Small intestine (tissue), 7 donors: ENCODE results near the gene UPF1. TPM values are rescaled to one million over a fixed set of nuclear protein-coding genes. Genes with fewer than 3 reads are reported as not detected.

Source experiments
- DNase-seq, 2 donors: peaks; one replicate each; pipeline versions ENCODE4 v3.0.0 to v3.0.0-alpha.2; 2013
- FAIRE-seq: peaks from 2 replicates; lab custom pipeline; 2012; peaks lifted over from hg19 to GRCh38; lab: Jason Lieb, UNC
- H3K27ac ChIP-seq, 3 donors: one replicate each; pipeline ENCODE4 v1.5.1; 2013; ENCODE audit warnings: low read length in 2 of 3, mild to moderate bottlenecking in 2 of 3, control low read depth in 1 of 3, inconsistent platforms in 1 of 3, low read depth in 1 of 3, moderate library complexity in 1 of 3
- H3K27me3 ChIP-seq, 3 donors: one replicate each; pipeline ENCODE4 v1.6.1; 2013; ENCODE audit warnings: low read length in 3 of 3, inconsistent platforms in 1 of 3; ENCODE audit not compliant: control insufficient read depth in 3 of 3, insufficient read depth in 3 of 3
- H3K36me3 ChIP-seq, 3 donors: one replicate each; pipeline ENCODE4 v1.6.1; 2013; ENCODE audit warnings: low read length in 3 of 3, inconsistent platforms in 1 of 3, low read depth in 1 of 3, mild to moderate bottlenecking in 1 of 3, moderate library complexity in 1 of 3; ENCODE audit not compliant: control insufficient read depth in 3 of 3, insufficient read depth in 2 of 3
- H3K4me1 ChIP-seq, 3 donors: one replicate each; pipeline ENCODE4 v1.6.1; 2013; ENCODE audit warnings: low read length in 2 of 3, inconsistent platforms in 1 of 3, low read depth in 1 of 3, mild to moderate bottlenecking in 1 of 3, moderate library complexity in 1 of 3; ENCODE audit not compliant: control insufficient read depth in 3 of 3, insufficient read depth in 2 of 3
- H3K4me3 ChIP-seq, 3 donors: one replicate each; pipeline ENCODE4 v1.5.1; 2013; ENCODE audit warnings: low read length in 3 of 3, control low read depth in 1 of 3, inconsistent platforms in 1 of 3, low read depth in 1 of 3, mild to moderate bottlenecking in 1 of 3, moderate library complexity in 1 of 3
- H3K9me3 ChIP-seq, 2 donors: one replicate each; pipeline ENCODE4 v1.6.1; 2013; ENCODE audit warnings: low read depth in 1 of 2, low read length in 1 of 2; ENCODE audit not compliant: control insufficient read depth in 2 of 2, insufficient read depth in 1 of 2
- WGBS, 3 donors: extraction: QIAGEN DNeasy Blood & Tissue Kit; methylation state at CpG; one replicate each; pipeline ENCODE4 v1.1.7; 2013; 5-methylcytosine and 5-hydroxymethylcytosine counted together
- polyA plus RNA-seq, 4 donors: library from polyadenylated mRNA; stranded (reverse) in 3 of 4; unstranded in 1 of 4; fragments of 200-250 nt in 3 of 4; fragments of 120-200 nt in 1 of 4; gene quantifications; one replicate each; pipeline versions ENCODE4 v1.2.1 to v1.2.3, GENCODE V29; 2013
- donor health status: healthy with polysubstance abuse.
- donor health status: control.
- donor health status: control.
- donor health status: Bipolar disorder and iron deficiency.
- donor health status: healthy.

UPF1 gene
- polyA plus RNA-seq, 4 donors, result 37.6 to 55.1 (median 41.8) TPM

GRCh38 chr19:18853755-18854427, 22.1 kb downstream of the UPF1 start:
- Histone ChIP-seq H3K36me3 (peaks cover 42 to 100% (median 44%) of the 10 kb centered on the region in 3 donors), H3K27me3 (no peaks in the 10 kb centered on the region), H3K9me3 (no peaks in the 10 kb centered on the region), H3K27ac (no peak overlapping the region), H3K4me3 (no peak overlapping the region), H3K4me1 (no peaks in the 10 kb centered on the region)
- no peak for FAIRE-seq
- WGBS, 3 donors, result 90 to 94% (median 91%) methylated on average over 17 of the region's 17 CpGs
- DNase-seq, result no peak

- no peak for DNase-seq
- Histone ChIP-seq H3K9me3 (no peaks in the 10 kb centered on the region), H3K4me3 (no peak overlapping the region), H3K27me3 (no peaks in the 10 kb centered on the region), H3K4me1 (no peaks in the 10 kb centered on the region), H3K27ac (no peak overlapping the region), H3K36me3 (peaks cover 48 to 100% (median 48%) of the 10 kb centered on the region in 3 donors)
- no peak for FAIRE-seq
- WGBS, 3 donors, result 95 to 97% (median 96%) methylated on average over 31 to 33 of the region's 33 CpGs
Measured at GRCh38 chr19:18854982-18855381, 23.2 kb downstream of the UPF1 start.

GRCh38 chr19:18855647-18856384, 24.1 kb downstream of the UPF1 start:
- H3K27ac ChIP-seq, result no peak overlapping the region
- H3K27me3 ChIP-seq, result no peaks in the 10 kb centered on the region
- WGBS, 3 donors, result 93 to 94% (median 94%) methylated on average over 27 of the region's 27 CpGs
- FAIRE-seq (no peak), DNase-seq (no peak)
- no peaks in the 10 kb centered on the region for H3K4me1 ChIP-seq
- H3K9me3 ChIP-seq, result no peaks in the 10 kb centered on the region
- H3K4me3 ChIP-seq, result no peak overlapping the region
- H3K36me3 ChIP-seq, result peaks cover 51 to 100% (median 51%) of the 10 kb centered on the region in 3 donors

- DNase-seq (no peak), FAIRE-seq (no peak)
- Histone ChIP-seq H3K36me3 (peaks cover 48 to 100% (median 49%) of the 10 kb centered on the region in 3 donors), H3K9me3 (no peaks in the 10 kb centered on the region), H3K4me1 (no peaks in the 10 kb centered on the region), H3K27me3 (no peaks in the 10 kb centered on the region), H3K4me3 (no peak overlapping the region), H3K27ac (no peak overlapping the region)
- 86 to 90% (median 88%) methylated on average over 22 of the region's 22 CpGs for WGBS, 3 donors
Measured at GRCh38 chr19:18856385-18857126, 24.8 kb downstream of the UPF1 start.

- FAIRE-seq (no peak), DNase-seq (no peak)
- WGBS, 3 donors, result 94 to 95% (median 94%) methylated on average over 13 of the region's 13 CpGs
- Histone ChIP-seq H3K27ac (no peak overlapping the region), H3K4me1 (no peaks in the 10 kb centered on the region), H3K36me3 (peaks cover 48 to 100% (median 51%) of the 10 kb centered on the region in 3 donors), H3K9me3 (no peaks in the 10 kb centered on the region), H3K27me3 (no peaks in the 10 kb centered on the region), H3K4me3 (no peak overlapping the region)
Measured at GRCh38 chr19:18857223-18857622, 25.5 kb downstream of the UPF1 start.

- FAIRE-seq (no peak), DNase-seq (no peak)
- peaks cover 41 to 100% (median 54%) of the 10 kb centered on the region in 3 donors for H3K36me3 ChIP-seq
- no peaks in the 10 kb centered on the region for H3K27me3 ChIP-seq
- no peaks in the 10 kb centered on the region for H3K9me3 ChIP-seq
- no peak overlapping the region for H3K4me3 ChIP-seq
- no peak overlapping the region for H3K27ac ChIP-seq
- 91 to 95% (median 92%) methylated on average over 21 of the region's 21 CpGs for WGBS, 3 donors
- no peaks in the 10 kb centered on the region for H3K4me1 ChIP-seq
Measured at GRCh38 chr19:18858906-18859646, 27.3 kb downstream of the UPF1 start.

GRCh38 chr19:18859676-18860301, 28.0 kb downstream of the UPF1 start:
- no peak overlapping the region for H3K27ac ChIP-seq
- no peak overlapping the region for H3K4me3 ChIP-seq
- FAIRE-seq (no peak), DNase-seq (no peak)
- no peaks in the 10 kb centered on the region for H3K9me3 ChIP-seq
- peaks cover 40 to 100% (median 54%) of the 10 kb centered on the region in 3 donors for H3K36me3 ChIP-seq
- no peaks in the 10 kb centered on the region for H3K4me1 ChIP-seq
- 85 to 94% (median 94%) methylated on average over 12 of the region's 12 CpGs for WGBS, 3 donors
- no peaks in the 10 kb centered on the region for H3K27me3 ChIP-seq
